GM12873 (cell line): ENCODE results near the gene WDR1.

Experiments
- TF ChIP-seq, protein P1 (sequence below): IDR thresholded peaks from 2 replicates; pipeline ENCODE4 v1.5.1; 2012; ENCODE audit warnings: low read depth, mild to moderate bottlenecking, moderate library complexity, low read length, control low read depth; ENCODE audit not compliant: insufficient read depth; ENCODE audit errors: missing control alignments

The WDR1 gene

DNA sequence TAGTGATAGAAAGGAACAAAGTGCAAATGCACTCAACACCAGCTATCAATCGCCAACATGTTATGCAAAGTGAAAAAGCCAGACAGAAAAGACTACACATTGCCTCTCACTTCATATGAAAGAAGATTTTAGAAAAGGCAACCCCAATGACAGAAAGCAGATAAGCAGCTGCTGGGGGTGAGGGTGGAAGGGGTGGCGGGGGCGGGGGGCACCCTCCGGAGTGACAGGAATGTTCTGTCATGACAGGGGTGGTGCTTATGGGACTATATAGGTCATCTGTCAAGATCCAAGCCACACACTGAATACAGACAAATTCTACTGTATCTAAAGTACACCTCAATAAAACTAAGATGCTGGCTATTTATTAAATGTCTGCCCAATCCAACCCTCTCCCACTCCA lies 10.7 kb downstream of the WDR1 start:
- TF ChIP-seq, protein P1, sequence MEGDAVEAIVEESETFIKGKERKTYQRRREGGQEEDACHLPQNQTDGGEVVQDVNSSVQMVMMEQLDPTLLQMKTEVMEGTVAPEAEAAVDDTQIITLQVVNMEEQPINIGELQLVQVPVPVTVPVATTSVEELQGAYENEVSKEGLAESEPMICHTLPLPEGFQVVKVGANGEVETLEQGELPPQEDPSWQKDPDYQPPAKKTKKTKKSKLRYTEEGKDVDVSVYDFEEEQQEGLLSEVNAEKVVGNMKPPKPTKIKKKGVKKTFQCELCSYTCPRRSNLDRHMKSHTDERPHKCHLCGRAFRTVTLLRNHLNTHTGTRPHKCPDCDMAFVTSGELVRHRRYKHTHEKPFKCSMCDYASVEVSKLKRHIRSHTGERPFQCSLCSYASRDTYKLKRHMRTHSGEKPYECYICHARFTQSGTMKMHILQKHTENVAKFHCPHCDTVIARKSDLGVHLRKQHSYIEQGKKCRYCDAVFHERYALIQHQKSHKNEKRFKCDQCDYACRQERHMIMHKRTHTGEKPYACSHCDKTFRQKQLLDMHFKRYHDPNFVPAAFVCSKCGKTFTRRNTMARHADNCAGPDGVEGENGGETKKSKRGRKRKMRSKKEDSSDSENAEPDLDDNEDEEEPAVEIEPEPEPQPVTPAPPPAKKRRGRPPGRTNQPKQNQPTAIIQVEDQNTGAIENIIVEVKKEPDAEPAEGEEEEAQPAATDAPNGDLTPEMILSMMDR = no peak

DNA sequence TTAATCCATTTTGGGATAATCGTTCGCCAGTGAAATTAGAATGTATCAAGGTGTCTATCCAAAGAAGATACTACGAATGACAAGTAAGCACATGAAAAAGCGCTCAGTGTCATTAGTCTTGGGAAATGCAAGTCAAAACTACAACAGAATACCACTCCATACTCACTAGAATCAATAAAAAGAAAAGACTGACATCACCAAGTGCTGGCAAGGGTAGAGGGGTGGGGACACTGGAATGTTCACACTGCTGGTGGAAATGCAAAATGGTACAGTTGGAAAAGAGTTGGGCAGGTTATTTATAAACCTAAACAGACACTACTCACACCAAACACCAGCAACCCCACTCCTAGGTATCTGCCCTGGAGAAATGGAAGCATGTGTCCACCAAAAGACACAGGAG lies 11.2 kb downstream of the WDR1 start:
- TF ChIP-seq, protein P1 = no peak

DNA sequence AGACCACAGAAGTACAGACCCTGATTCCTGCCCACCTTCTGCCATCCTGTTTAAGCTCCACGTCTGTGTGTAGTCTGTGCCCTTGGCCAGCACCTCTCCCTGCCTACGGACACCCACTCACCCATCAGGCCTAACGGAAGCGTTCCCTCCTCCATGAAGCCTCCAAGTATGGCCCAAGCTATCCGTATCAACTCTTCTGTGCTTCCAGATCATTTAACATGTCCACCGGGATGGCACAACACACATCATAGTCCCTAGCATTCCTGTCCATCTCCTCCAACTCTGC lies 11.7 kb downstream of the WDR1 start:
- TF ChIP-seq, protein P1 = no peak

DNA sequence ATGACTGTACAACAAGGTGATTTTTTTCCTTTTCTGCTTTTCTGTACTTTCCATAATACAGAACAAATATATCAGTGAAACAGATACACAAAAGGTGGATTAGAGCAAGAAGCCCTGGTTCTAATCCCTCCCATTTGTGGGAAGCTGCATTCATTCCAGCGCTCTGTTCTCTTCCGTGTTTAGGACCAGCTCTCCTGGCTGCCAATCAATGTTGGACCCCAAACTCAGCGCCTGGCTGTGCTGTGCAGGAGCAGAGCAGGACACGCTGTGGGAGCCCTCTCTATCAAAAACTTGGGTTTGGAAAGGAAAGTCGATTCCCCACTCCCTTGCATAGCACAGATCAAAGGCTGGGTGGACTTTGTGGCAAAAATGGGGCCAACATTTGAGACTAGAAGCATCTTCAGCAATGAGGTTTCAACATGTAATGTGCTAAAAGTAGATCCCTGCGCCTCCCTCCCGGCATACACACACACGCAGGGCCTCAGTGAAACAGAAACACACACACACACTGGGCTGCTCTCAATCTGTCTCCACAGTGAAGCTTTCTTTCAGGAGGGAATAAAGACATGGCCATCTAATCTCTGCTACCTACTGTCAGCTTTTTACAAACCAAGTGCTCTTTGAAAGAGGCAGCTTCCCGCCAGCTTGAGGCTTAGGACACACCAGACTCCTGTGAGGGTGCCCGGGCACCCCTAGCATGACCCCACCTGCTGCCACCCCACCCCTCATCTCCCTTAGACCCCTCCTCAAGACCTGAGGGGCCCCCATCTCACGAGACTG lies 12.2 kb downstream of the WDR1 start:
- TF ChIP-seq, protein P1 = no peak

DNA sequence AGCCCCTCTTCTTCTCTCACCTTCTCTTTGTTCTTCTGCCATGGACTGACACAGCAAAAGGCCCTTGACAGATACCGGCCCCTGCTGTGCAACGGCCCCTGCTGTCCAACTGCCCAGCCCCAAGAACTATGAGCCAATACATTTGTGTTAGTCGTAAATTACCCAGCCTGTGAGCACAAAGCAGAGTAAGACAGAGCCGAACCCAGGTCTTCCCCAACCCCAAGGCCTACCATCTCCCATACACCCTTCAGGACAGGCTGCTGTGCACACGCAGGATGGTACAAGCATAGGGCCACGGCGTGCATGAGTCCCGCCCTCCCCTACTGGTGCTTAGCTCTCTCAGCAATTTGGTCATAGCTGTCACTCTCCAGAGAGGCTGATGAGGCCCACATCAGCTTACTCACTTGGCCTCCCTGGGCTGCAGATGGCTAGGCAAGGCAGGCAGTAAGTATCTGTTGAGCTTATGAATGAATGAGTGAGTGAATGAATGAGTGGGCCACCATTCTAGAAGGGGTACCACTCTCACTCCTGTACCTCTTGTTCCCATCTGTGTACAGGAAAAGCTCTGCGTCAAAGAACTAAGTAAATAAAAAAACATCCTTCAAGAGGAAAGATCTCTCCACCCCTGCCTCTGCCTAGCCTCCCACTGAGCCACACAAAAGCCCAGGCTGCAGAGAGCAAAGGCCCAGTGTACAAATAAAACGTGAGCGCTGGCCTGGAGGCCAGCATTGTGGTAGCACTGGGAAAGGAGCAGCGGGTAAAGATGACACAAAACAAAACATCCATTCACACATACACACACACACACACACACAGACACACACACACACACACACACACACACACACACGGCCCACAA lies 13.9 kb downstream of the WDR1 start:
- TF ChIP-seq, protein P1 = no peak

DNA sequence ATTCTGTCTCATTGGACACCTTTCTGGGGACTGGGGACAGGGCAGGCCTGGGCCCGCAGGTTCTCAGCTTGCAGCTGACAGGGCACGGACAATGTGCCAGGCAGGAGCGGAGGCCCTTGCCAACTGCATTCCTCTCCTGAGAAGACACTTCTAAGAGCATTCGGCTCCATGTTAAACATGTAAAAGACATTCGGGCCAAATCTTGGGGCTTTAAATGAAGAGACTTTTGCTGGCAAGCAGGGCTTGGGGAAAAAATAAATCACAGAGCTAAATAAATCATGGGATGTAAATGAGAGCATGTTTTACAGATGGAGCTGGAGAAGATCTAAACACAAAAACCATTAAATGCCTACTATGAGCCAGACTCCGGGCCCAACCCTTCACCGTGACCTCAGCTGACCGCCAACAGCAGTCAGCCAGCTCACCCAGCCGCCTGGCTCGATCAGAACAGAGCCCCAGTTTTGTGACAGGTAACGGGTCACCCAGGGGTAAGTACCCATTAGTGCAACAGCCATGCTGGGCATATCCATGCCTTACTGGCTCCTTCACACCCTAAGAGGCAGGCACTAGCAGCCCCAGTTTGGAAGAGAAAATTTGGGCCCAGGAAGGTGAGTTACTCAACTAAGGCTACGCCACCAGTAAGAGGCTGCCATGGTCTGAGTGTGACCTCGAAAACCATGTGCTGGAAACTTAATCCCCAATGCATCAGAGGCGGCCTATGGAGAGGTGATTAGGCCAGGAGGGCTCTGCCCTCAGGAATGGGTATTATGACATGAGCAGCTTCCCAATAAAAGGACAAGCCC lies 14.7 kb downstream of the WDR1 start:
- TF ChIP-seq, protein P1 = no peak

DNA sequence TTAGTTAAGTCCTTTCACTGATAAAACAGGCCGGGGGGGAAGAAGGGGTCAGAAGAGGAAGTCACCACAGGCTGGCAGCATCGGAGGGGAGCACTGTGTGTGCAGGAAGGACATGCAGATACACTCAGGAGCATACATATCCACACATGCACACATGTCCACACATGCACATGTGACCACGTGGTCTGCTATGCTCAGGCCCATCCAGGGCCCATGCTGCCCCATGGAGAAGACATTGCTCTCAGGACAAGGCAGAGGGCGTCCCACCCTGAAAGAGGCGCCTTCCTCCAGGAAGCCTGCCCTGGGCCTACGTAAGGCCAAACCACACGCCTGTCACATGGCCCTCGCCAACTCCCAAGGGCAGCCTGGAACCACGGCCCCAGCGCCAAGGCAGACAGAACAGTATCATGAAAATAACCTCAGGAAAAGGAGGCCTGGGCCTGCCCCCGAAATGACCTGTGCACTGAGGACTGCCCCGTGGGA lies 15.8 kb downstream of the WDR1 start:
- TF ChIP-seq, protein P1 = no peak
